Hepatocyte (in vitro differentiated cells): ENCODE results near the gene RANBP6. TPM values are rescaled to one million over a fixed set of nuclear protein-coding genes. Genes with fewer than 3 reads are reported as not detected.
A peak's percentile ranks its signal among the peaks of the same experiment; 100 is the strongest.

Source experiments
- DNase-seq: peaks from one replicate; pipeline ENCODE4 v3.0.0-alpha.2; 2016; ENCODE audit warnings: low spot score
- H2AFZ ChIP-seq: fragments of 200-600 bp; sonication (generic); 2 replicates; pipeline ENCODE4 v1.6.0; 2016; ENCODE audit warnings: antibody characterized with exemption, mild to moderate bottlenecking
- H3K27ac ChIP-seq: fragments of 200-600 bp; sonication (generic); 2 replicates; pipeline ENCODE4 v1.5.1; 2016; ENCODE audit warnings: mild to moderate bottlenecking
- H3K27me3 ChIP-seq: fragments of 200-600 bp; sonication (generic); 2 replicates; pipeline ENCODE4 v1.6.1; 2016
- H3K36me3 ChIP-seq: fragments of 200-600 bp; sonication (generic); replicated peaks from 2 replicates; pipeline ENCODE4 v1.5.1; 2016; ENCODE audit warnings: low read depth; ENCODE audit not compliant: insufficient read depth
- H3K4me1 ChIP-seq: fragments of 200-600 bp; sonication (generic); 2 replicates; pipeline ENCODE4 v1.5.1; 2016; ENCODE audit warnings: mild to moderate bottlenecking, moderate library complexity; ENCODE audit not compliant: insufficient read depth
- H3K4me2 ChIP-seq: fragments of 200-600 bp; sonication (generic); 2 replicates; pipeline ENCODE4 v1.6.0; 2016
- H3K4me3 ChIP-seq: fragments of 200-600 bp; sonication (generic); 2 replicates; pipeline ENCODE4 v1.5.1; 2016; ENCODE audit warnings: mild to moderate bottlenecking
- H3K79me2 ChIP-seq: fragments of 200-600 bp; sonication (generic); 2 replicates; pipeline ENCODE4 v1.6.0; 2017; ENCODE audit warnings: mild to moderate bottlenecking
- H3K9me2 ChIP-seq: fragments of 200-600 bp; sonication (generic); replicated peaks from 2 replicates; pipeline ENCODE4 v1.6.0; 2017; ENCODE audit warnings: mild to moderate bottlenecking; ENCODE audit not compliant: insufficient read depth
- H3K9me3 ChIP-seq: fragments of 200-600 bp; sonication (generic); 2 replicates; pipeline ENCODE4 v1.5.1; 2016; ENCODE audit warnings: low read depth, mild to moderate bottlenecking
- H4K20me1 ChIP-seq: fragments of 200-600 bp; sonication (generic); 2 replicates; pipeline ENCODE4 v1.6.0; 2016; ENCODE audit warnings: mild to moderate bottlenecking; ENCODE audit not compliant: insufficient read depth, poor library complexity, severe bottlenecking
- CTCF ChIP-seq: fragments of 200-600 bp; sonication (generic); IDR thresholded peaks from 2 replicates; pipeline ENCODE4 v1.5.1; 2016; ENCODE audit warnings: antibody characterized with exemption, mild to moderate bottlenecking; ENCODE audit not compliant: poor library complexity
- EZH2 ChIP-seq: fragments of 200-600 bp; sonication (generic); IDR thresholded peaks from 2 replicates; pipeline ENCODE4 v1.6.1; 2016; ENCODE audit warnings: antibody characterized with exemption, mild to moderate bottlenecking, borderline replicate concordance
- EZH2phosphoT487 ChIP-seq: fragments of 200-600 bp; sonication (generic); IDR thresholded peaks from one replicate; pipeline ENCODE4 v1.6.1; 2018; ENCODE audit warnings: antibody characterized with exemption, mild to moderate bottlenecking, low read depth, moderate library complexity; ENCODE audit not compliant: unreplicated experiment, severe bottlenecking
- WGBS: methylation state at CpG from one replicate; pipeline ENCODE4 v1.1.6; 2016; ENCODE audit warnings: low lambda C conversion rate; ENCODE audit errors: missing lambda C conversion rate; 5-methylcytosine and 5-hydroxymethylcytosine counted together
- polyA plus RNA-seq: library from polyadenylated mRNA; unstranded; fragments of >200 nt; fragmentation: Nextera tagmentation; extraction: Ambion mirVana; gene quantifications from 2 replicates; pipeline ENCODE4 v1.2.1, GENCODE V29; 2016
- total RNA-seq: library from RNA; depleted of rRNA; stranded (reverse); fragments of >200 nt; gene quantifications from 2 replicates; pipeline ENCODE4 v1.2.3, GENCODE V29; 2014

RANBP6 gene
- total and polyA plus RNA-seq, 2 experiments from 2014 or later: 8.2 to 25.9 TPM

- Histone ChIP-seq H3K4me1 (no peaks in the 10 kb centered on the region), H3K79me2 (no peaks in the 10 kb centered on the region), H3K27me3 (no peaks in the 10 kb centered on the region), H3K9me2 (no peaks in the 10 kb centered on the region), H4K20me1 (no peaks in the 10 kb centered on the region), H3K4me3 (no peak overlapping the region), H2AFZ (no peak overlapping the region), H3K27ac (no peak overlapping the region), H3K4me2 (no peak overlapping the region), H3K36me3 (no peaks in the 10 kb centered on the region), H3K9me3 (no peaks in the 10 kb centered on the region)
- peak; percentile 86 for TF ChIP-seq CTCF
- TF ChIP-seq EZH2: no peak
- peak; percentile 90 for DNase-seq
- 16% methylated on average over 3 of the region's 3 CpGs for WGBS
These were observed 39.1 kb upstream of the RANBP6 start for GRCh38 chr9:6054280-6055099.

DNA sequence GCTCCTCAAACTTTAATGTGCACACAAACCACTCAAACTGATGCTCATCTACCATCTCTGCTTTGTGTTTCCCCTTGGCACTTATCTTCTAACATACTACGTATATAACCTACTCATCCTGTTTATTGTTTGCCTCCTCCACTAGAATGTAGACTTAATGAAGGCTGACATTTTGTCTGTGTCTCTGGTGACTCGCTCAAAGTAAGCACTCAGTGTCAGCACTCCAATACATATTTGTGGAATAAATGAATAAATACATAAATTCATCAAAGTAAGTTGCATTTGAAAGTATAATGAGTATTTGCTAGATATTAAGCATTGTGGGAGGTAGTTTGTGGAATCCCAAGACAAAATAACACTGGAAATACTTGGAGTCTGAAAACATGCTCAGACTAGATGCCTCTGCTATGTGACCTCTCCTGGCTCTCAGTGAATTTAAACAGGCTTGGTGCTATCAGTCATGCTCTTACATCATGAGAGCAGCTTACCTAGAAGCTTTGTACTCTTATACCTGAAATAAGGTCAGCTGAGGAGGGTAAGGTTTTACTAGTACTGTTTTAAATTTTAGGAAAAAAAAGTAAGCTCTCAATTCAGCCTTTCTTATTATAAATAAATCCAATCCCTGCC lies 37.0 kb upstream of the RANBP6 start:
- Histone ChIP-seq H3K9me2 (no peaks in the 10 kb centered on the region), H4K20me1 (no peaks in the 10 kb centered on the region), H3K79me2 (no peaks in the 10 kb centered on the region), H3K4me1 (no peaks in the 10 kb centered on the region), H3K4me3 (no peak overlapping the region), H3K9me3 (no peaks in the 10 kb centered on the region), H3K4me2 (no peak overlapping the region), H2AFZ (no peak overlapping the region), H3K27ac (no peak overlapping the region), H3K27me3 (no peaks in the 10 kb centered on the region), H3K36me3 (no peaks in the 10 kb centered on the region)
- no peak for DNase-seq
- WGBS: 81% methylated on average over 2 of the region's 2 CpGs
- no peak for TF ChIP-seq EZH2
- no peak for TF ChIP-seq EZH2phosphoT487
- TF ChIP-seq CTCF: no peak

- no peak for DNase-seq
- WGBS: 94% methylated on average over 2 of the region's 2 CpGs
- Histone ChIP-seq H3K4me2 (no peak overlapping the region), H3K4me1 (no peaks in the 10 kb centered on the region), H3K9me2 (no peaks in the 10 kb centered on the region), H3K27me3 (no peaks in the 10 kb centered on the region), H2AFZ (no peak overlapping the region), H4K20me1 (no peaks in the 10 kb centered on the region), H3K9me3 (no peaks in the 10 kb centered on the region), H3K4me3 (no peak overlapping the region), H3K27ac (no peak overlapping the region), H3K36me3 (no peaks in the 10 kb centered on the region), H3K79me2 (no peaks in the 10 kb centered on the region)
- TF ChIP-seq EZH2phosphoT487: no peak
- TF ChIP-seq CTCF: no peak
- TF ChIP-seq EZH2: no peak
These were observed 36.1 kb upstream of the RANBP6 start for GRCh38 chr9:6051511-6051950.
